Measurements from ENCODE around the gene LARGE1. TPM values are rescaled to one million over a fixed set of nuclear protein-coding genes. Genes with fewer than 3 reads are reported as not detected.

The LARGE1 gene
- total RNA-seq, 2 donors from 2014 or later: 12.5 to 21.1 TPM

DNA sequence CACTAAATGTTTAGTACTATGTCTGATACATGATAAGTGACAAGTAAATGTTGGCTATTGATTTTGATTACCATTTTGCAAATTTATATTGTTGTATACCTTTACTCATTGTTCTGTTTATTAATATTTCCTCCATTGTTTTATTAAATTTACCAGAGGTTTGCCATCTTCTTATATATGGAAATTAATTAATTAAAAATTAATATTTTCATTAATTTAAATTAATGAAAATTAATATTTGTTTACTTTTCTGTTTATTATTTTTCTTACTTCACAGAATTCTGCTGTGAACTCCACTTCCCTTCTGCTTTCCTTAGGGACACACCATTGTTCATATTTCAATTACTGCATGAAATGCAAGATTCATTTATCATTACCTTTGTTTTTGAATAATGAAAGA is 331.0 kb downstream of the LARGE1 start:
- DNase-seq (no peak), ATAC-seq (no peak)
- H3K9me3 ChIP-seq: no peaks in the 10 kb centered on the region
- no peaks in the 10 kb centered on the region for H3K27me3 ChIP-seq
- H3K4me3 ChIP-seq: no peak overlapping the region
- no peaks in the 10 kb centered on the region for H3K4me1 ChIP-seq
- no peak for TF ChIP-seq POLR2A (IDR thresholded peaks at IDR 0.05)
- TF ChIP-seq, protein P1, sequence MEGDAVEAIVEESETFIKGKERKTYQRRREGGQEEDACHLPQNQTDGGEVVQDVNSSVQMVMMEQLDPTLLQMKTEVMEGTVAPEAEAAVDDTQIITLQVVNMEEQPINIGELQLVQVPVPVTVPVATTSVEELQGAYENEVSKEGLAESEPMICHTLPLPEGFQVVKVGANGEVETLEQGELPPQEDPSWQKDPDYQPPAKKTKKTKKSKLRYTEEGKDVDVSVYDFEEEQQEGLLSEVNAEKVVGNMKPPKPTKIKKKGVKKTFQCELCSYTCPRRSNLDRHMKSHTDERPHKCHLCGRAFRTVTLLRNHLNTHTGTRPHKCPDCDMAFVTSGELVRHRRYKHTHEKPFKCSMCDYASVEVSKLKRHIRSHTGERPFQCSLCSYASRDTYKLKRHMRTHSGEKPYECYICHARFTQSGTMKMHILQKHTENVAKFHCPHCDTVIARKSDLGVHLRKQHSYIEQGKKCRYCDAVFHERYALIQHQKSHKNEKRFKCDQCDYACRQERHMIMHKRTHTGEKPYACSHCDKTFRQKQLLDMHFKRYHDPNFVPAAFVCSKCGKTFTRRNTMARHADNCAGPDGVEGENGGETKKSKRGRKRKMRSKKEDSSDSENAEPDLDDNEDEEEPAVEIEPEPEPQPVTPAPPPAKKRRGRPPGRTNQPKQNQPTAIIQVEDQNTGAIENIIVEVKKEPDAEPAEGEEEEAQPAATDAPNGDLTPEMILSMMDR (IDR thresholded peaks at IDR 0.05): no peak
- no peak overlapping the region for H3K27ac ChIP-seq
- H3K36me3 ChIP-seq (replicated peaks in 1 of 2; ENCODE audit: insufficient read depth in 1 of 2, low read depth in 2 of 2): no peaks in the 10 kb centered on the region
- intact Hi-C loops (cut with DNase I): no loop called here

DNA sequence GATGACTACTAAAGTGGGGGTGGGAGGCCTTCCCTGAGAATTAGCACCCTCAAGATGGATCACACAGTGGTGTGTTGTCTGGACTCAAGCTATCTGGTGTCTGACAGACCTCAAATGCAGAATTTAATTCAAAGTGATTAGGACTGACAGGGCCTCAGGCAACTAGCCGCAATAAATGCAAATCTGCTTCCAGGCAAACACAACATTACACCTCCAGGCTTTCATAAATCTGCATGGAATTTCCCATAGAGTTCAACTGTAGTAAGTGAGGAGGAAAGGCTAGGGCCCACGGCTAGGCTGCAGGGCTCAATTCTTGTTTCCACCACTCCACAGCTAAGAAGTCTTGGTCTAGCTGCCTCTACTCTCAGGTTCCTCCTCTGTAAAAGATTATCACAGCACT is 331.4 kb downstream of the LARGE1 start:
- no peaks in the 10 kb centered on the region for H3K27me3 ChIP-seq
- no peak overlapping the region for H3K4me3 ChIP-seq
- no peak overlapping the region for H3K27ac ChIP-seq
- no peaks in the 10 kb centered on the region for H3K9me3 ChIP-seq
- no peaks in the 10 kb centered on the region for H3K4me1 ChIP-seq
- ATAC-seq (no peak), DNase-seq (no peak)
- TF ChIP-seq, protein P1 (IDR thresholded peaks at IDR 0.05): no peak
- no peak for TF ChIP-seq POLR2A (IDR thresholded peaks at IDR 0.05)
- 88 to 93% methylated on average over 2 of the region's 2 CpGs for WGBS, 2 donors
- intact Hi-C loops (cut with DNase I): no loop called here
- no peaks in the 10 kb centered on the region for H3K36me3 ChIP-seq (replicated peaks in 1 of 2; ENCODE audit: insufficient read depth in 1 of 2, low read depth in 2 of 2)

DNA sequence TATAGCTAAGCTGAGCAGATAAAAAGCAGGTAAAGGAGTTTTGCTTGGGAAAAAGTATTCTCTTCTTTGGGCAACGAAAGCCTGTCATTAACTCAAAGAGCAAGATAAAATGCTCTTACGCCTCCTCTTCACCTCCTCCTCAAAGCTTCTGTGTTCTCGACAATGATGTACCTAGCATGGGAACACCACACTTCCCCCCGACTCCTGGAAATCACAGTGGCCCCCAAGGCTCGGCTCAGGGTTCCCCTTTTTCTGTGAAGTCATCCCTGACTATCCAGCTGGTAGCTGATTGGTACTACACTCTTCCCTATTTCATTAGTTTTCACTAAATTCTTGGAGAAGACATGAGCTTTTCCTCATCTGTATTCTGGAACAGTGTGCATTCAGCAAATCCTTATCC is 336.1 kb downstream of the LARGE1 start:
- no peaks in the 10 kb centered on the region for H3K9me3 ChIP-seq
- DNase-seq: no peak
- TF ChIP-seq, protein P1 (IDR thresholded peaks at IDR 0.05): no peak
- TF ChIP-seq POLR2A (IDR thresholded peaks at IDR 0.05): no peak
- H3K27ac ChIP-seq: no peak overlapping the region
- no peak overlapping the region for H3K4me3 ChIP-seq
- peaks cover 4% of the 10 kb centered on the region for H3K4me1 ChIP-seq
- ATAC-seq: no peak
- 76 to 85% methylated on average over 5 of the region's 5 CpGs for WGBS, 2 donors
- H3K36me3 ChIP-seq (replicated peaks in 1 of 2; ENCODE audit: insufficient read depth in 1 of 2, low read depth in 2 of 2): no peaks in the 10 kb centered on the region
- intact Hi-C loops (cut with DNase I): loop anchor here (5.0 kb wide), 2 partner anchors 67 to 272 kb away; no protein-coding TSS in a partner anchor
- no peaks in the 10 kb centered on the region for H3K27me3 ChIP-seq

DNA sequence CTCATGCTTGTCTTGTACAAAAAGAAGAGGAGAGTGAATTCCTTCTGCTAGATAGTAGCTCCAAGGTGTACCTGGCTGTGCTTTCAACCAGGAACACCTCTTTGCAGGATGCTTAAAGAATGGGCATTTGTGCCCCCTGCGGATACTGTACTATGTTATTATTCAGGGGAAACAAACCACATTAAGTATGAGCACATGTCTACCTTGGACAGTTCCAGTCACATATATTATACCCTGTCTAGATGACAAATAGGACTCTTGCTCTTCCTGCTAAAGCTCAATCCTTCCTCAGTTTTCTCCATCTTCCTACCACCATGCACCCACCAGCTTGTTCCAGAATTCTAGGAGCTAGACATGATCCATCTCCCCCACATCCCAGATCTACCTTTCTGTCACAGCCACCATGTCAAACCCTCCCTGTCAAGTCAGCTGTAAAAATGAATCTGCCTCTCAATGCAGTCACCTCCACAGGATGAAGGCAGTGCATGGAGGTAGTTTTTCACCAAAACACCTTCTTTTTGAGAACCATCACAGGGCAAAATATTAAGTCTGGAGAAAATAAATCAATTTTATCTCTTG is 337.4 kb downstream of the LARGE1 start:
- intact Hi-C loops (cut with DNase I): loop anchor here (5.0 kb wide), 2 partner anchors 66 to 271 kb away; no protein-coding TSS in a partner anchor
- Histone ChIP-seq H3K9me3 (no peaks in the 10 kb centered on the region), H3K4me1 (peaks cover 16% of the 10 kb centered on the region), H3K4me3 (no peak overlapping the region), H3K36me3 (replicated peaks in 1 of 2; ENCODE audit: insufficient read depth in 1 of 2, low read depth in 2 of 2) (no peaks in the 10 kb centered on the region), H3K27ac (no peak overlapping the region), H3K27me3 (no peaks in the 10 kb centered on the region)
- DNase-seq: no peak
- no peak for ATAC-seq
- 81 to 100% methylated on average over 1 of the region's 1 CpG for WGBS, 2 donors
- no peak for TF ChIP-seq POLR2A (IDR thresholded peaks at IDR 0.05)
- TF ChIP-seq, protein P1 (IDR thresholded peaks at IDR 0.05): no peak

DNA sequence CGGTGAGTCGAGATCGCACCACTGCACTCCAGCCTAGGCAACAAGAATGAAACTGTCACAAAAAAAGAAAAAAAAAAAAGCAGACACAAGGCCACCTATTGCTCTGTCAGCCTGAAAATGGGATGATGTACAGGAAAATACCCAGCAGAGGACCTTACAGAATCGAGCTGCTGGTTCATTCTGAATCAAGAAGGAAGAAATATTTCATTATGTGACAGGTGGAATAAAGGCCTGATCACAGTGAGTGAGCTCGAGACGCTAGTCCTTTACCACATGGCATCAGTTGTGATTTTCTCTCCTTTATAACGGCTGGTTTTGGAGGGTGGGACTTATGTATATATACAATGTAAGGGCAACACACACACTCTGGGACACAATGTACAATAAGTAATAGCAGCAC is 340.0 kb downstream of the LARGE1 start:
- Histone ChIP-seq H3K4me3 (no peak overlapping the region), H3K9me3 (no peaks in the 10 kb centered on the region), H3K27ac (no peak overlapping the region), H3K36me3 (replicated peaks in 1 of 2; ENCODE audit: insufficient read depth in 1 of 2, low read depth in 2 of 2) (no peaks in the 10 kb centered on the region), H3K27me3 (no peaks in the 10 kb centered on the region), H3K4me1 (peaks cover 24% of the 10 kb centered on the region)
- WGBS, 2 donors: 65 to 77% methylated on average over 7 of the region's 7 CpGs
- DNase-seq: no peak
- no peak for ATAC-seq
- TF ChIP-seq, protein P1 (IDR thresholded peaks at IDR 0.05): no peak
- TF ChIP-seq POLR2A (IDR thresholded peaks at IDR 0.05): no peak
- intact Hi-C loops (cut with DNase I): loop anchor here (5.0 kb wide), 2 partner anchors 63 to 268 kb away; no protein-coding TSS in a partner anchor

All from body of pancreas (tissue), 4 donors.